Measurements from ENCODE around the gene CSAG2. TPM values are rescaled to one million over a fixed set of nuclear protein-coding genes. Genes with fewer than 3 reads are reported as not detected.
"Not testable (repeated sequence)": the region's sequence is repeated elsewhere in the genome, so short reads cannot be mapped to it uniquely, and the experiment has no call there.

Gene CSAG2
- total and polyA plus RNA-seq, 5 donors from 2014 or later = not detected

GRCh38 chrX:152734143-152734858, 25.2 kb upstream of the CSAG2 start:
- not testable (repeated sequence) for H3K4me1 Mint-ChIP-seq; H3K9me3 Mint-ChIP-seq; H3K27ac ChIP-seq (ENCODE audit: insufficient read depth, low read length, poor library complexity, severe bottlenecking); H3K4me3 Mint-ChIP-seq; H3K27ac Mint-ChIP-seq; H3K27me3 Mint-ChIP-seq; H3K36me3 ChIP-seq (ENCODE audit: control insufficient read depth, insufficient read depth, low read length); ATAC-seq (ENCODE audit: low read depth in 2 of 2); H3K4me3 ChIP-seq (ENCODE audit: low read depth, low read length); H3K36me3 Mint-ChIP-seq; H3K4me1 ChIP-seq (ENCODE audit: control insufficient read depth, insufficient read depth, low read length, poor library complexity, severe bottlenecking); H3K27me3 ChIP-seq (ENCODE audit: control insufficient read depth, insufficient read depth, low read length); H3K9me3 ChIP-seq (ENCODE audit: control insufficient read depth in 2 of 2, low read length in 2 of 2); DNase-seq

- H3K4me1 Mint-ChIP-seq = no peaks in the 10 kb centered on the region
These were observed 24.3 kb upstream of the CSAG2 start, which contains the start of the genes CSAG1 and MAGEA12 for GRCh38 chrX:152733261-152733975. Gene CSAG1 (minus strand): TSS chrX:152733721. CDS start chrX:152732460, 1,261 bp downstream. Gene MAGEA12 (plus strand): TSS chrX:152733757. CDS start chrX:152736162, 2,405 bp downstream.

GRCh38 chrX:152725409-152725808, 16.3 kb upstream of the CSAG2 start:
- Mint-ChIP-seq H3K9me3 (no peaks in the 10 kb centered on the region), H3K4me3 (no peak overlapping the region), H3K27ac (no peak overlapping the region), H3K27me3 (peaks cover 10% of the 10 kb centered on the region), H3K4me1 (no peaks in the 10 kb centered on the region), H3K36me3 (no peaks in the 10 kb centered on the region)
- Histone ChIP-seq H3K4me3 (ENCODE audit: low read depth, low read length) (no peak overlapping the region), H3K36me3 (ENCODE audit: control insufficient read depth, insufficient read depth, low read length) (no peaks in the 10 kb centered on the region), H3K4me1 (ENCODE audit: control insufficient read depth, insufficient read depth, low read length, poor library complexity, severe bottlenecking) (no peaks in the 10 kb centered on the region), H3K27ac (ENCODE audit: insufficient read depth, low read length, poor library complexity, severe bottlenecking) (no peak overlapping the region), H3K27me3 (ENCODE audit: control insufficient read depth, insufficient read depth, low read length) (no peaks in the 10 kb centered on the region), H3K9me3 (ENCODE audit: control insufficient read depth in 2 of 2, low read length in 2 of 2) (no peaks in the 10 kb centered on the region)
- no peak for ATAC-seq (ENCODE audit: low read depth in 2 of 2)
- no peak for DNase-seq

More at GRCh38 chrX:152733261-152733975, 24.3 kb upstream of the CSAG2 start, which contains the start of the genes CSAG1 and MAGEA12:
- Mint-ChIP-seq H3K27ac (no peak within 1 kb of the TSS), H3K4me3 (no peak within 1 kb of the TSS), H3K27me3 (peaks cover 10% of the 10 kb centered on the region), H3K36me3 (no peaks in the 10 kb centered on the region), H3K9me3 (no peaks in the 10 kb centered on the region)
- H3K27me3 ChIP-seq (ENCODE audit: control insufficient read depth, insufficient read depth, low read length) = no peaks in the 10 kb centered on the region
- H3K36me3 ChIP-seq (ENCODE audit: control insufficient read depth, insufficient read depth, low read length) = no peaks in the 10 kb centered on the region
- H3K9me3 ChIP-seq (ENCODE audit: control insufficient read depth in 2 of 2, low read length in 2 of 2) = no peaks in the 10 kb centered on the region
- DNase-seq = no peak
- no peaks in the 10 kb centered on the region for H3K4me1 ChIP-seq (ENCODE audit: control insufficient read depth, insufficient read depth, low read length, poor library complexity, severe bottlenecking)
- no peak within 1 kb of the TSS for H3K27ac ChIP-seq (ENCODE audit: insufficient read depth, low read length, poor library complexity, severe bottlenecking)
- no peak for ATAC-seq (ENCODE audit: low read depth in 2 of 2)
- no peak within 1 kb of the TSS for H3K4me3 ChIP-seq (ENCODE audit: low read depth, low read length)

- not testable (repeated sequence) for H3K9me3 Mint-ChIP-seq; H3K4me1 ChIP-seq (ENCODE audit: control insufficient read depth, insufficient read depth, low read length, poor library complexity, severe bottlenecking); H3K4me3 Mint-ChIP-seq; H3K27me3 ChIP-seq (ENCODE audit: control insufficient read depth, insufficient read depth, low read length); H3K36me3 ChIP-seq (ENCODE audit: control insufficient read depth, insufficient read depth, low read length); H3K4me3 ChIP-seq (ENCODE audit: low read depth, low read length); DNase-seq; H3K27ac ChIP-seq (ENCODE audit: insufficient read depth, low read length, poor library complexity, severe bottlenecking); H3K27ac Mint-ChIP-seq; H3K27me3 Mint-ChIP-seq; ATAC-seq (ENCODE audit: low read depth in 2 of 2); H3K9me3 ChIP-seq (ENCODE audit: control insufficient read depth in 2 of 2, low read length in 2 of 2); H3K36me3 Mint-ChIP-seq; H3K4me1 Mint-ChIP-seq
These were observed 5.0 kb upstream of the CSAG2 start, which contains the start of gene MAGEA2B for GRCh38 chrX:152713815-152714787. Gene MAGEA2B (plus strand): TSS chrX:152714628. CDS start chrX:152717107, 2,479 bp downstream.

GRCh38 chrX:152713195-152713594, 4.1 kb upstream of the CSAG2 start:
- not testable (repeated sequence) for H3K27ac Mint-ChIP-seq, H3K27me3 Mint-ChIP-seq

GRCh38 chrX:152706500-152706899, 2.6 kb downstream of the CSAG2 start:
- H3K27ac Mint-ChIP-seq; H3K4me1 ChIP-seq (ENCODE audit: control insufficient read depth, insufficient read depth, low read length, poor library complexity, severe bottlenecking); H3K36me3 Mint-ChIP-seq; H3K9me3 ChIP-seq (ENCODE audit: control insufficient read depth in 2 of 2, low read length in 2 of 2); H3K27ac ChIP-seq (ENCODE audit: insufficient read depth, low read length, poor library complexity, severe bottlenecking); ATAC-seq (ENCODE audit: low read depth in 2 of 2); H3K27me3 ChIP-seq (ENCODE audit: control insufficient read depth, insufficient read depth, low read length); DNase-seq; H3K4me1 Mint-ChIP-seq; H3K36me3 ChIP-seq (ENCODE audit: control insufficient read depth, insufficient read depth, low read length); H3K4me3 Mint-ChIP-seq; H3K9me3 Mint-ChIP-seq; H3K4me3 ChIP-seq (ENCODE audit: low read depth, low read length); H3K27me3 Mint-ChIP-seq: not testable (repeated sequence)

More at GRCh38 chrX:152713195-152713594, 4.1 kb upstream of the CSAG2 start:
- H3K4me1 Mint-ChIP-seq; H3K4me3 ChIP-seq (ENCODE audit: low read depth, low read length); H3K27ac ChIP-seq (ENCODE audit: insufficient read depth, low read length, poor library complexity, severe bottlenecking); H3K36me3 ChIP-seq (ENCODE audit: control insufficient read depth, insufficient read depth, low read length); H3K9me3 Mint-ChIP-seq; H3K4me3 Mint-ChIP-seq; H3K27me3 ChIP-seq (ENCODE audit: control insufficient read depth, insufficient read depth, low read length); H3K36me3 Mint-ChIP-seq; ATAC-seq (ENCODE audit: low read depth in 2 of 2); H3K9me3 ChIP-seq (ENCODE audit: control insufficient read depth in 2 of 2, low read length in 2 of 2); H3K4me1 ChIP-seq (ENCODE audit: control insufficient read depth, insufficient read depth, low read length, poor library complexity, severe bottlenecking); DNase-seq: not testable (repeated sequence)

- H3K27me3 ChIP-seq (ENCODE audit: control insufficient read depth, insufficient read depth, low read length); ATAC-seq (ENCODE audit: low read depth in 2 of 2); H3K27me3 Mint-ChIP-seq; H3K4me3 Mint-ChIP-seq; DNase-seq; H3K9me3 Mint-ChIP-seq; H3K36me3 Mint-ChIP-seq; H3K36me3 ChIP-seq (ENCODE audit: control insufficient read depth, insufficient read depth, low read length); H3K27ac Mint-ChIP-seq; H3K27ac ChIP-seq (ENCODE audit: insufficient read depth, low read length, poor library complexity, severe bottlenecking); H3K4me3 ChIP-seq (ENCODE audit: low read depth, low read length); H3K4me1 ChIP-seq (ENCODE audit: control insufficient read depth, insufficient read depth, low read length, poor library complexity, severe bottlenecking); H3K4me1 Mint-ChIP-seq; H3K9me3 ChIP-seq (ENCODE audit: control insufficient read depth in 2 of 2, low read length in 2 of 2): not testable (repeated sequence)
These were observed 8.7 kb downstream of the CSAG2 start for GRCh38 chrX:152700390-152700789.

Measured in CD4-positive, CD25-positive, alpha-beta regulatory T cell (primary cell).